ENCODE measurements around the gene ECHDC3. TPM values are rescaled to one million over a fixed set of nuclear protein-coding genes. Genes with fewer than 3 reads are reported as not detected.

Gene ECHDC3
- total and polyA plus RNA-seq, 2 of the 13 experiments (the other 11 are each of a cell fraction or from before 2014, with no cell fraction given), result not detected

DNA sequence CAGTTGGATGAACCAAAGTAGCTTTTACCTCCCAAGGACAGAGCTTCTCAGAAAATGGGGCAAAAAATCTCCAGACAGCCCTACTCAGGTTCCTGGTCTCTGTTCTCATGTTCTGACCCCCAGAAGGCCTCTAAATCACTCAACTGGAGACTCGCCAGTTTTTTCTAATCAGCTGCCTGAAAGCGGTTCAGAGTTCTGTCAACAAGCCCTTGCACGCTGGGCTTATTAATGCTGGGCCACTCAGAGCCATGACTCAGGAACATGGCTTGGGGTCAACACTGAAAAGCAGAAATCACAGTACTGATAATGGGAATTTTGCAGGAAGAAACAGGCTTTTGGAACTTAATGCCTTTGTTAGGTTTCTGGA is 15.3 kb downstream of the ECHDC3 start (continued):
- no peak for TF ChIP-seq GATAD1 (CRISPR knock-in tag; IDR thresholded peaks at IDR 0.05)
- TF ChIP-seq CENPT (CRISPR knock-in tag; IDR thresholded peaks at IDR 0.05; ENCODE audit: low read depth), result no peak
- TF ChIP-seq ZNF30 (CRISPR knock-in tag; IDR thresholded peaks at IDR 0.05), result no peak
- no peak; the same call in 1 of the 2 replicates for TF ChIP-seq MIXL1 (CRISPR knock-in tag; IDR thresholded peaks at IDR 0.05)
- TF ChIP-seq ZSCAN29 (CRISPR knock-in tag; conservative IDR thresholded peaks at IDR 0.05), result 0 out of 2 replicates have a peak, but pooled peaks have one; percentile 49
- TF ChIP-seq, protein P1, sequence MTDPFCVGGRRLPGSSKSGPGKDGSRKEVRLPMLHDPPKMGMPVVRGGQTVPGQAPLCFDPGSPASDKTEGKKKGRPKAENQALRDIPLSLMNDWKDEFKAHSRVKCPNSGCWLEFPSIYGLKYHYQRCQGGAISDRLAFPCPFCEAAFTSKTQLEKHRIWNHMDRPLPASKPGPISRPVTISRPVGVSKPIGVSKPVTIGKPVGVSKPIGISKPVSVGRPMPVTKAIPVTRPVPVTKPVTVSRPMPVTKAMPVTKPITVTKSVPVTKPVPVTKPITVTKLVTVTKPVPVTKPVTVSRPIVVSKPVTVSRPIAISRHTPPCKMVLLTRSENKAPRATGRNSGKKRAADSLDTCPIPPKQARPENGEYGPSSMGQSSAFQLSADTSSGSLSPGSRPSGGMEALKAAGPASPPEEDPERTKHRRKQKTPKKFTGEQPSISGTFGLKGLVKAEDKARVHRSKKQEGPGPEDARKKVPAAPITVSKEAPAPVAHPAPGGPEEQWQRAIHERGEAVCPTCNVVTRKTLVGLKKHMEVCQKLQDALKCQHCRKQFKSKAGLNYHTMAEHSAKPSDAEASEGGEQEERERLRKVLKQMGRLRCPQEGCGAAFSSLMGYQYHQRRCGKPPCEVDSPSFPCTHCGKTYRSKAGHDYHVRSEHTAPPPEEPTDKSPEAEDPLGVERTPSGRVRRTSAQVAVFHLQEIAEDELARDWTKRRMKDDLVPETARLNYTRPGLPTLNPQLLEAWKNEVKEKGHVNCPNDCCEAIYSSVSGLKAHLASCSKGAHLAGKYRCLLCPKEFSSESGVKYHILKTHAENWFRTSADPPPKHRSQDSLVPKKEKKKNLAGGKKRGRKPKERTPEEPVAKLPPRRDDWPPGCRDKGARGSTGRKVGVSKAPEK (CRISPR knock-in tag; IDR thresholded peaks at IDR 0.05; ENCODE audit: borderline replicate concordance), result no peak
- TF ChIP-seq, protein P2, sequence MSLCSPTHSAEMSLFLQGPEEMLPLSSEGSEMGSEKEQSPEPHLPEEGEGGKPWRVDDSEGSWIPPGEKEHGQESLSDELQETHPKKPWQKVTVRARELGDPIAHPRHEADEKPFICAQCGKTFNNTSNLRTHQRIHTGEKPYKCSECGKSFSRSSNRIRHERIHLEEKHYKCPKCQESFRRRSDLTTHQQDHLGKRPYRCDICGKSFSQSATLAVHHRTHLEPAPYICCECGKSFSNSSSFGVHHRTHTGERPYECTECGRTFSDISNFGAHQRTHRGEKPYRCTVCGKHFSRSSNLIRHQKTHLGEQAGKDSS (CRISPR knock-in tag; IDR thresholded peaks at IDR 0.05; ENCODE audit: borderline replicate concordance, low read depth), result no peak
- TF ChIP-seq RORA (CRISPR knock-in tag; IDR thresholded peaks at IDR 0.05), result no peak
- TF ChIP-seq, protein P3, sequence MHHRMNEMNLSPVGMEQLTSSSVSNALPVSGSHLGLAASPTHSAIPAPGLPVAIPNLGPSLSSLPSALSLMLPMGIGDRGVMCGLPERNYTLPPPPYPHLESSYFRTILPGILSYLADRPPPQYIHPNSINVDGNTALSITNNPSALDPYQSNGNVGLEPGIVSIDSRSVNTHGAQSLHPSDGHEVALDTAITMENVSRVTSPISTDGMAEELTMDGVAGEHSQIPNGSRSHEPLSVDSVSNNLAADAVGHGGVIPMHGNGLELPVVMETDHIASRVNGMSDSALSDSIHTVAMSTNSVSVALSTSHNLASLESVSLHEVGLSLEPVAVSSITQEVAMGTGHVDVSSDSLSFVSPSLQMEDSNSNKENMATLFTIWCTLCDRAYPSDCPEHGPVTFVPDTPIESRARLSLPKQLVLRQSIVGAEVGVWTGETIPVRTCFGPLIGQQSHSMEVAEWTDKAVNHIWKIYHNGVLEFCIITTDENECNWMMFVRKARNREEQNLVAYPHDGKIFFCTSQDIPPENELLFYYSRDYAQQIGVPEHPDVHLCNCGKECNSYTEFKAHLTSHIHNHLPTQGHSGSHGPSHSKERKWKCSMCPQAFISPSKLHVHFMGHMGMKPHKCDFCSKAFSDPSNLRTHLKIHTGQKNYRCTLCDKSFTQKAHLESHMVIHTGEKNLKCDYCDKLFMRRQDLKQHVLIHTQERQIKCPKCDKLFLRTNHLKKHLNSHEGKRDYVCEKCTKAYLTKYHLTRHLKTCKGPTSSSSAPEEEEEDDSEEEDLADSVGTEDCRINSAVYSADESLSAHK (CRISPR knock-in tag; IDR thresholded peaks at IDR 0.05; ENCODE audit: borderline replicate concordance), result no peak
- TF ChIP-seq, protein P4, sequence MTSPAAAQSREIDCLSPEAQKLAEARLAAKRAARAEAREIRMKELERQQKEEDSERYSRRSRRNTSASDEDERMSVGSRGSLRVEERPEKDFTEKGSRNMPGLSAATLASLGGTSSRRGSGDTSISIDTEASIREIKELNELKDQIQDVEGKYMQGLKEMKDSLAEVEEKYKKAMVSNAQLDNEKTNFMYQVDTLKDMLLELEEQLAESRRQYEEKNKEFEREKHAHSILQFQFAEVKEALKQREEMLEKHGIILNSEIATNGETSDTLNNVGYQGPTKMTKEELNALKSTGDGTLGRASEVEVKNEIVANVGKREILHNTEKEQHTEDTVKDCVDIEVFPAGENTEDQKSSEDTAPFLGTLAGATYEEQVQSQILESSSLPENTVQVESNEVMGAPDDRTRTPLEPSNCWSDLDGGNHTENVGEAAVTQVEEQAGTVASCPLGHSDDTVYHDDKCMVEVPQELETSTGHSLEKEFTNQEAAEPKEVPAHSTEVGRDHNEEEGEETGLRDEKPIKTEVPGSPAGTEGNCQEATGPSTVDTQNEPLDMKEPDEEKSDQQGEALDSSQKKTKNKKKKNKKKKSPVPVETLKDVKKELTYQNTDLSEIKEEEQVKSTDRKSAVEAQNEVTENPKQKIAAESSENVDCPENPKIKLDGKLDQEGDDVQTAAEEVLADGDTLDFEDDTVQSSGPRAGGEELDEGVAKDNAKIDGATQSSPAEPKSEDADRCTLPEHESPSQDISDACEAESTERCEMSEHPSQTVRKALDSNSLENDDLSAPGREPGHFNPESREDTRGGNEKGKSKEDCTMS (CRISPR knock-in tag; conservative IDR thresholded peaks at IDR 0.05), result no peak
- TF ChIP-seq, protein P5, sequence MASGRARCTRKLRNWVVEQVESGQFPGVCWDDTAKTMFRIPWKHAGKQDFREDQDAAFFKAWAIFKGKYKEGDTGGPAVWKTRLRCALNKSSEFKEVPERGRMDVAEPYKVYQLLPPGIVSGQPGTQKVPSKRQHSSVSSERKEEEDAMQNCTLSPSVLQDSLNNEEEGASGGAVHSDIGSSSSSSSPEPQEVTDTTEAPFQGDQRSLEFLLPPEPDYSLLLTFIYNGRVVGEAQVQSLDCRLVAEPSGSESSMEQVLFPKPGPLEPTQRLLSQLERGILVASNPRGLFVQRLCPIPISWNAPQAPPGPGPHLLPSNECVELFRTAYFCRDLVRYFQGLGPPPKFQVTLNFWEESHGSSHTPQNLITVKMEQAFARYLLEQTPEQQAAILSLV (CRISPR knock-in tag; IDR thresholded peaks at IDR 0.05; ENCODE audit: borderline replicate concordance), result no peak
- no peak for TF ChIP-seq ZSCAN21 (CRISPR knock-in tag; IDR thresholded peaks at IDR 0.05; ENCODE audit: borderline replicate concordance)
- TF ChIP-seq, protein P6, sequence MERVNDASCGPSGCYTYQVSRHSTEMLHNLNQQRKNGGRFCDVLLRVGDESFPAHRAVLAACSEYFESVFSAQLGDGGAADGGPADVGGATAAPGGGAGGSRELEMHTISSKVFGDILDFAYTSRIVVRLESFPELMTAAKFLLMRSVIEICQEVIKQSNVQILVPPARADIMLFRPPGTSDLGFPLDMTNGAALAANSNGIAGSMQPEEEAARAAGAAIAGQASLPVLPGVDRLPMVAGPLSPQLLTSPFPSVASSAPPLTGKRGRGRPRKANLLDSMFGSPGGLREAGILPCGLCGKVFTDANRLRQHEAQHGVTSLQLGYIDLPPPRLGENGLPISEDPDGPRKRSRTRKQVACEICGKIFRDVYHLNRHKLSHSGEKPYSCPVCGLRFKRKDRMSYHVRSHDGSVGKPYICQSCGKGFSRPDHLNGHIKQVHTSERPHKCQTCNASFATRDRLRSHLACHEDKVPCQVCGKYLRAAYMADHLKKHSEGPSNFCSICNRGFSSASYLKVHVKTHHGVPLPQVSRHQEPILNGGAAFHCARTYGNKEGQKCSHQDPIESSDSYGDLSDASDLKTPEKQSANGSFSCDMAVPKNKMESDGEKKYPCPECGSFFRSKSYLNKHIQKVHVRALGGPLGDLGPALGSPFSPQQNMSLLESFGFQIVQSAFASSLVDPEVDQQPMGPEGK (CRISPR knock-in tag; IDR thresholded peaks at IDR 0.05), result no peak
- no peak for TF ChIP-seq ZNF749 (CRISPR knock-in tag; IDR thresholded peaks at IDR 0.05; ENCODE audit: borderline replicate concordance)
- TF ChIP-seq JUN (CRISPR knock-in tag; IDR thresholded peaks at IDR 0.05), result peak; percentile 50; the same call in 1 of the 2 replicates
- TF ChIP-seq ZNF207 (IDR thresholded peaks at IDR 0.05; ENCODE audit: borderline replicate concordance), result no peak
- no peak for TF ChIP-seq YEATS2 (CRISPR knock-in tag; IDR thresholded peaks at IDR 0.05; ENCODE audit: borderline replicate concordance)
- TF ChIP-seq FOXC1 (CRISPR knock-in tag; IDR thresholded peaks at IDR 0.05; ENCODE audit: borderline replicate concordance), result no peak

All from HepG2 (cell line).